Measurements from ENCODE around the gene MYO1B.

Gene MYO1B

DNA sequence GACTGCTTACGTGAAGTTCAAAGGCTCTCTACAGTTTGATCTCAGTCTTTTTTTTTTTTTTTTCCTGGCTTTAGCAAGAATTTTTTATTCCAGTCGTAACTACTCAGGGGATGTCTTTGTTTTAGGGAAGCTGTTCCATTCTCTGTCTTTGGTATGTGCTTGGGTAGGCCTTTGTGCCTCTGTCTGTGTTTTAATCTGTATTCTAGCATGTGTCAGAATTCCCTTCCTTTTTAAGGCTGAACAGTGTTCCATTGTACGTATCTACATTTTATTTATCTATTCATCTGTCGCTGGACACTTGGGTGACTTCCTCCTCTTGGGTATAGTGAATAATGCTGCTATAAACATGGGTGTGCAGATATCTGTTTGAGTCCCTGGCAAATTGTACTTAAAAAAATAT, 42.6 kb downstream of the MYO1B start:
- H3K4me1 ChIP-seq (ENCODE audit: low read depth, poor library complexity, severe bottlenecking) = no peaks in the 10 kb centered on the region
- H4K20me1 ChIP-seq (ENCODE audit: insufficient read depth) = no peaks in the 10 kb centered on the region
- H3K4me3 ChIP-seq (IDR thresholded peaks at IDR 0.05; ENCODE audit: insufficient read depth, low read depth, low read length) = no peak overlapping the region
- H3K36me3 ChIP-seq (ENCODE audit: insufficient read depth) = no peaks in the 10 kb centered on the region
- H3K27me3 ChIP-seq (ENCODE audit: insufficient read depth, low read depth) = no peaks in the 10 kb centered on the region
- TF ChIP-seq, protein P1, sequence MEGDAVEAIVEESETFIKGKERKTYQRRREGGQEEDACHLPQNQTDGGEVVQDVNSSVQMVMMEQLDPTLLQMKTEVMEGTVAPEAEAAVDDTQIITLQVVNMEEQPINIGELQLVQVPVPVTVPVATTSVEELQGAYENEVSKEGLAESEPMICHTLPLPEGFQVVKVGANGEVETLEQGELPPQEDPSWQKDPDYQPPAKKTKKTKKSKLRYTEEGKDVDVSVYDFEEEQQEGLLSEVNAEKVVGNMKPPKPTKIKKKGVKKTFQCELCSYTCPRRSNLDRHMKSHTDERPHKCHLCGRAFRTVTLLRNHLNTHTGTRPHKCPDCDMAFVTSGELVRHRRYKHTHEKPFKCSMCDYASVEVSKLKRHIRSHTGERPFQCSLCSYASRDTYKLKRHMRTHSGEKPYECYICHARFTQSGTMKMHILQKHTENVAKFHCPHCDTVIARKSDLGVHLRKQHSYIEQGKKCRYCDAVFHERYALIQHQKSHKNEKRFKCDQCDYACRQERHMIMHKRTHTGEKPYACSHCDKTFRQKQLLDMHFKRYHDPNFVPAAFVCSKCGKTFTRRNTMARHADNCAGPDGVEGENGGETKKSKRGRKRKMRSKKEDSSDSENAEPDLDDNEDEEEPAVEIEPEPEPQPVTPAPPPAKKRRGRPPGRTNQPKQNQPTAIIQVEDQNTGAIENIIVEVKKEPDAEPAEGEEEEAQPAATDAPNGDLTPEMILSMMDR (conservative IDR thresholded peaks at IDR 0.05; ENCODE audit: low read depth, low read length) = no peak
- no peak overlapping the region for H3K4me2 ChIP-seq
- H3K79me2 ChIP-seq (ENCODE audit: insufficient read depth, low read depth) = no peaks in the 10 kb centered on the region
- no peak overlapping the region for H3K27ac ChIP-seq
- no peak overlapping the region for H2AFZ ChIP-seq (ENCODE audit: low read depth)
- H3K9ac ChIP-seq = no peak overlapping the region

DNA sequence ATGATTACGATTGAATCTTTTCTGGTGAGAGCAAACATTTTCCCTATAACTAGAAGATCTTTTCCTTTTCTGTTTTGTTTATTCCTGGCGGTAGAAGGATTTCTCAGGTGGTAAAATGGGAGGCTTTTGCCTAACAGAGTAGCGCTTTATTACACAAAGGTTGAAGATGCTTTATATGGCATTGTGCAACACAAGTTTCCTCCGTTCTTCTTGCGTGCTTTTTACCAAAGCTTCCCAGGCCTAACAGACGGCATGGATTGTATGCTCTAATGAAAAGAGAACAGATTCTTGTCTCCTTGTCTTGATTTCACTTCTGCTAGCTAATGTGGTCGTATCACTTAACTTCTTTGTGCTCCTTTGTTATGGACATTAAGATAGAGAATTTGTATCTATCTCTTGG, 43.8 kb downstream of the MYO1B start:
- Histone ChIP-seq H4K20me1 (ENCODE audit: insufficient read depth) (no peaks in the 10 kb centered on the region), H3K4me1 (ENCODE audit: low read depth, poor library complexity, severe bottlenecking) (no peaks in the 10 kb centered on the region), H3K27me3 (ENCODE audit: insufficient read depth, low read depth) (no peaks in the 10 kb centered on the region), H3K36me3 (ENCODE audit: insufficient read depth) (no peaks in the 10 kb centered on the region), H3K9ac (no peak overlapping the region), H3K4me2 (no peak overlapping the region), H2AFZ (ENCODE audit: low read depth) (no peak overlapping the region), H3K79me2 (ENCODE audit: insufficient read depth, low read depth) (no peaks in the 10 kb centered on the region), H3K4me3 (IDR thresholded peaks at IDR 0.05; ENCODE audit: insufficient read depth, low read depth, low read length) (no peak overlapping the region), H3K27ac (no peak overlapping the region)
- TF ChIP-seq, protein P1 (conservative IDR thresholded peaks at IDR 0.05; ENCODE audit: low read depth, low read length) = no peak

DNA sequence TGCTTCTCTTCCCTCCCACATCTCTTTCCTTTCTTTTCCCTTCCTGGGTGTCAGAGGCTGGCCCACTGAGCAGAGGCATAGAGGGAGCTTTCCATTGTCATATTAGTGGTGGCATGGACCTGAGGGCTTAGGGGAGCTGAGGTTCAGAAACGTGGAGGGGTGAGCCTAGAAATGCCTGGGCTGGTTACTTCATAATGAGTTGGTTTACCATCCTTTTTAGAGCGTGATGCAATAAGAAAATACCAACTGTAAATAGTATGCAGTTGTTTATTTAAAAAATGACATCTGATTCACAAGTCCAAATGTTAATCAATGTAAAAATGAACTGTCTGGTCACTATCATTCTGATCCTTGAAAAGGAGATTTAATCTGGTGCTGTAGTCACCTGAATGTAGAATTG, 46.3 kb downstream of the MYO1B start:
- TF ChIP-seq, protein P1 (conservative IDR thresholded peaks at IDR 0.05; ENCODE audit: low read depth, low read length) = no peak
- H3K27ac ChIP-seq = no peak overlapping the region
- no peaks in the 10 kb centered on the region for H3K4me1 ChIP-seq (ENCODE audit: low read depth, poor library complexity, severe bottlenecking)

DNA sequence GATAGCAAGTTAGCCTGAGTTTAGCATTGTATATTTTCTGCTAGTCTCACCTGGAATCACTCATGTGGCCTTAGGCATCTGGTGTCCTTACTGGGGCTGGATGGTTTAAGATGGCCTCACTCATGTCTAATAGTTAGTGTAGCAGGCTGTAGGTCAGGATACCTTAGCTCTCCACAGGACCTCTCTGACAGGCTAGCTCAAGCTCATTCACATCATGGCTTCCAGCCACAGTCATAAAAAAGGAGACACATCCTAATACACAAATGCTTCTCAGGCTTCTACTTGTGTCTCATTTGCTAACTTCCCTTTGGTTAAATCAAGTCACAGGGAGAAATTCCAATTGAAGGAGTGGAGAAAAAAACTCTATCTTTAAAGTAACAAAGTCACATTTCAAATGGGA, 47.7 kb downstream of the MYO1B start:
- Histone ChIP-seq H4K20me1 (ENCODE audit: insufficient read depth) (no peaks in the 10 kb centered on the region), H3K4me2 (no peak overlapping the region), H3K4me1 (ENCODE audit: low read depth, poor library complexity, severe bottlenecking) (no peaks in the 10 kb centered on the region), H3K79me2 (ENCODE audit: insufficient read depth, low read depth) (no peaks in the 10 kb centered on the region), H3K9ac (no peak overlapping the region), H3K27ac (no peak overlapping the region), H3K27me3 (ENCODE audit: insufficient read depth, low read depth) (no peaks in the 10 kb centered on the region), H3K36me3 (ENCODE audit: insufficient read depth) (no peaks in the 10 kb centered on the region), H3K4me3 (IDR thresholded peaks at IDR 0.05; ENCODE audit: insufficient read depth, low read depth, low read length) (no peak overlapping the region), H2AFZ (ENCODE audit: low read depth) (no peak overlapping the region)
- TF ChIP-seq, protein P1 (conservative IDR thresholded peaks at IDR 0.05; ENCODE audit: low read depth, low read length) = no peak

More for the DNA sequence above, 46.3 kb downstream of the MYO1B start:
- no peaks in the 10 kb centered on the region for H4K20me1 ChIP-seq (ENCODE audit: insufficient read depth)
- H3K4me3 ChIP-seq (IDR thresholded peaks at IDR 0.05; ENCODE audit: insufficient read depth, low read depth, low read length) = no peak overlapping the region
- H3K27me3 ChIP-seq (ENCODE audit: insufficient read depth, low read depth) = no peaks in the 10 kb centered on the region
- no peak overlapping the region for H2AFZ ChIP-seq (ENCODE audit: low read depth)
- H3K4me2 ChIP-seq = no peak overlapping the region
- no peaks in the 10 kb centered on the region for H3K79me2 ChIP-seq (ENCODE audit: insufficient read depth, low read depth)
- no peaks in the 10 kb centered on the region for H3K36me3 ChIP-seq (ENCODE audit: insufficient read depth)
- no peak overlapping the region for H3K9ac ChIP-seq

All from KMS-11 (cell line).